ENCODE results near the gene SPRYD3.
"Not testable (repeated sequence)": the region's sequence is repeated elsewhere in the genome, so short reads cannot be mapped to it uniquely, and the experiment has no call there.

Gene SPRYD3

GRCh38 chr12:53101931-53102781 is 23.0 kb upstream of the SPRYD3 start:
- DNase-seq (ENCODE audit: low spot score) = no peak

- DNase-seq (ENCODE audit: low spot score) = no peak
Observed at GRCh38 chr12:53101266-53101665, 22.1 kb upstream of the SPRYD3 start.

- no peak for DNase-seq (ENCODE audit: low spot score)
Observed at GRCh38 chr12:53100466-53101151, 21.4 kb upstream of the SPRYD3 start.

GRCh38 chr12:53099071-53099882 is 20.1 kb upstream of the SPRYD3 start:
- peak; percentile 91 for DNase-seq (ENCODE audit: low spot score)

- DNase-seq (ENCODE audit: low spot score) = no peak
Observed at GRCh38 chr12:53098354-53098981, 19.3 kb upstream of the SPRYD3 start.

GRCh38 chr12:53097564-53098353 is 18.6 kb upstream of the SPRYD3 start, which contains the start of gene IGFBP6:
Gene IGFBP6 (plus strand): TSS chr12:53097667. CDS start chr12:53097718, 51 bp downstream.
- DNase-seq (ENCODE audit: low spot score) = peak; percentile 81

GRCh38 chr12:53097207-53097563 is 18.0 kb upstream of the SPRYD3 start:
- DNase-seq (ENCODE audit: low spot score) = no peak

- DNase-seq (ENCODE audit: low spot score) = no peak
Observed at GRCh38 chr12:53096759-53097158, 17.6 kb upstream of the SPRYD3 start.

- no peak for DNase-seq (ENCODE audit: low spot score)
Observed at GRCh38 chr12:53096089-53096741, 17.0 kb upstream of the SPRYD3 start.

GRCh38 chr12:53095596-53095895 is 16.4 kb upstream of the SPRYD3 start:
- DNase-seq (ENCODE audit: low spot score) = not testable (repeated sequence)

- not testable (repeated sequence) for DNase-seq (ENCODE audit: low spot score)
Observed at GRCh38 chr12:53094796-53095595, 15.8 kb upstream of the SPRYD3 start.

GRCh38 chr12:53094394-53094787 is 15.2 kb upstream of the SPRYD3 start:
- no peak for DNase-seq (ENCODE audit: low spot score)

- DNase-seq (ENCODE audit: low spot score) = no peak
Observed at GRCh38 chr12:53093777-53094393, 14.7 kb upstream of the SPRYD3 start.

- no peak for DNase-seq (ENCODE audit: low spot score)
Observed at GRCh38 chr12:53091756-53092155, 12.6 kb upstream of the SPRYD3 start.

GRCh38 chr12:53090554-53090953 is 11.4 kb upstream of the SPRYD3 start:
- no peak for DNase-seq (ENCODE audit: low spot score)

- no peak for DNase-seq (ENCODE audit: low spot score)
Observed at GRCh38 chr12:53090105-53090504, 10.9 kb upstream of the SPRYD3 start.

GRCh38 chr12:53086361-53086760 is 7.2 kb upstream of the SPRYD3 start:
- no peak for DNase-seq (ENCODE audit: low spot score)

- no peak for DNase-seq (ENCODE audit: low spot score)
Observed at GRCh38 chr12:53082637-53083175, 3.5 kb upstream of the SPRYD3 start.

All from NAMALWA (cell line).